Measurements from ENCODE around the gene FAM156A. TPM values are rescaled to one million over a fixed set of nuclear protein-coding genes. Genes with fewer than 3 reads are reported as not detected.
"Not testable (repeated sequence)": the region's sequence is repeated elsewhere in the genome, so short reads cannot be mapped to it uniquely, and the experiment has no call there.

FAM156A gene
- total and polyA plus RNA-seq, 2 donors (not counting 3 experiments of a cell fraction or from before 2014, with no cell fraction given): 15.3 to 16.1 TPM

DNA sequence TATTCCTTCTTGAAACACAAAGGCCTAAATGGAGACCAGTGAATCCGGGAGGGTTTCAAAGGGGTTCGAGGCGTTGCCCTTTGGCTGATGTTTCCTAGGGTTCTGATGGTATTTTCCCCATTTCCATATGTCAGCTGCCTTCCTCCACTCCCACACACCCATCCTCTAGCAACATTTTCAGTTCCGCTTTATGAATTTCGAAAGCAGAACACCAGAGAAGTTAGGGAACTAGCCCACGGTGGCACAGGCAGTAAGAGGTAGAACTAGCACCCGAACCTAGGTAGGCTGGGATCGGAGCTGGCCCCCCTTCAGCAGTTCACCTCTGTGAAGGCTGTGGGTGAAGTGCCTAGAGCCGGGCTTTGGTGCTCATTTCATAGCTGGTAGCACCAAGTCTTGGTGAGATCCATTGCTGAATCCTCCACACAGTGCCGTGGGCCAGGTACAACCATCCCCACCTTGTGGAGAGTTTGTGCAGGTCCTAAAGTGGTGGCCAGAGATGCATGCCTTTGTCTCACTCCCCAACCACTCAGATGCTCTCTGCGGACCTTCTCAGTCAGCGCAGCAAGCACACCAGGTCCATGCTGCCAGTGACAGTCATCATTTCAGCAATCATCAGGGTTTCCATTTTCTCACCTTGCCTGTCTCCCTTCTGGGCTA lies 48.9 kb downstream of the FAM156A start:
- POLR2A ChIA-PET; H3K9me1 ChIP-seq (replicated peaks; ENCODE audit: control insufficient read depth, extremely low read depth, insufficient read depth, low read length); H3K27ac ChIP-seq (ENCODE audit: insufficient read depth, low read depth, low read length); H3K4me3 ChIP-seq (replicated peaks in 1 of 3; ENCODE audit: insufficient read depth in 1 of 3, low read depth in 1 of 3, low read length in 3 of 3); H3K4me2 ChIP-seq (ENCODE audit: insufficient read depth, low read length); dilution Hi-C loops (cut with MboI; ENCODE audit: extremely low pct_ligation_motif_present, low sequenced_read_pairs); intact Hi-C loops (cut with micrococcal nuclease); DNase-seq (ENCODE audit: low read depth, low spot score); H3K4me1 ChIP-seq (ENCODE audit: control insufficient read depth, extremely low read depth, insufficient read depth, low read length); H3K36me3 ChIP-seq (ENCODE audit: control insufficient read depth in 2 of 2, extremely low read depth in 1 of 2, insufficient read depth in 2 of 2, low read length in 2 of 2); CTCF ChIA-PET; BruUV-seq (replicated peaks); H2AFZ ChIP-seq (ENCODE audit: low read depth, low read length); H3K9ac ChIP-seq (replicated peaks; ENCODE audit: extremely low read depth, insufficient read depth, low read length); H3K9me3 ChIP-seq (replicated peaks; ENCODE audit: control insufficient read depth, insufficient read depth, low read length); H3K79me2 ChIP-seq (ENCODE audit: control insufficient read depth, insufficient read depth, low read length); H3K27me3 ChIP-seq (ENCODE audit: control insufficient read depth in 2 of 2, insufficient read depth in 2 of 2, low read length in 2 of 2); H4K20me1 ChIP-seq (replicated peaks; ENCODE audit: control insufficient read depth, extremely low read depth, insufficient read depth, low read length): not testable (repeated sequence)
- peak; percentile 4 for FAIRE-seq

GRCh38 chrX:52907900-52908299 lies 50.4 kb downstream of the FAM156A start:
- H2AFZ ChIP-seq (ENCODE audit: low read depth, low read length); DNase-seq (ENCODE audit: low read depth, low spot score); BruUV-seq (replicated peaks); H3K27me3 ChIP-seq (ENCODE audit: control insufficient read depth in 2 of 2, insufficient read depth in 2 of 2, low read length in 2 of 2); dilution Hi-C loops (cut with MboI; ENCODE audit: extremely low pct_ligation_motif_present, low sequenced_read_pairs); H3K4me3 ChIP-seq (replicated peaks in 1 of 3; ENCODE audit: insufficient read depth in 1 of 3, low read depth in 1 of 3, low read length in 3 of 3); H4K20me1 ChIP-seq (replicated peaks; ENCODE audit: control insufficient read depth, extremely low read depth, insufficient read depth, low read length); H3K9me1 ChIP-seq (replicated peaks; ENCODE audit: control insufficient read depth, extremely low read depth, insufficient read depth, low read length); FAIRE-seq; H3K4me2 ChIP-seq (ENCODE audit: insufficient read depth, low read length); intact Hi-C loops (cut with micrococcal nuclease); CTCF ChIA-PET; H3K36me3 ChIP-seq (ENCODE audit: control insufficient read depth in 2 of 2, extremely low read depth in 1 of 2, insufficient read depth in 2 of 2, low read length in 2 of 2); H3K4me1 ChIP-seq (ENCODE audit: control insufficient read depth, extremely low read depth, insufficient read depth, low read length); H3K27ac ChIP-seq (ENCODE audit: insufficient read depth, low read depth, low read length); H3K9ac ChIP-seq (replicated peaks; ENCODE audit: extremely low read depth, insufficient read depth, low read length); H3K9me3 ChIP-seq (replicated peaks; ENCODE audit: control insufficient read depth, insufficient read depth, low read length); H3K79me2 ChIP-seq (ENCODE audit: control insufficient read depth, insufficient read depth, low read length); POLR2A ChIA-PET: not testable (repeated sequence)

DNA sequence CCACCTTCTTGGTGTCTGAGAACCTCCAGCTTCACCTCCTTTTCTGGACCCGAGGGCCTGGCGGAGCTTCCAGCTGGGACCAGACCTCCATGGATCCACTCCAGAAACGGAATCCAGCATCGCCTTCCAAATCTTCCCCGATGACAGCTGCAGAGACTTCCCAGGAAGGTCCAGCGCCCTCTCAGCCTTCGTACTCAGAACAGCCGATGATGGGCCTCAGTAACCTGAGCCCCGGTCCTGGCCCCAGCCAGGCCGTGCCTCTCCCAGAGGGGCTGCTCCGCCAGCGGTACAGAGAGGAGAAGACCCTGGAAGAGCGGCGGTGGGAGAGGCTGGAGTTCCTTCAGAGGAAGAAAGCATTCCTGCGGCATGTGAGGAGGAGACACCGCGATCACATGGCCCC lies 51.2 kb downstream of the FAM156A start:
- H3K79me2 ChIP-seq (ENCODE audit: control insufficient read depth, insufficient read depth, low read length); H3K4me3 ChIP-seq (replicated peaks in 1 of 3; ENCODE audit: insufficient read depth in 1 of 3, low read depth in 1 of 3, low read length in 3 of 3); intact Hi-C loops (cut with micrococcal nuclease); H3K4me1 ChIP-seq (ENCODE audit: control insufficient read depth, extremely low read depth, insufficient read depth, low read length); dilution Hi-C loops (cut with MboI; ENCODE audit: extremely low pct_ligation_motif_present, low sequenced_read_pairs); FAIRE-seq; CTCF ChIA-PET; H3K4me2 ChIP-seq (ENCODE audit: insufficient read depth, low read length); H3K9me3 ChIP-seq (replicated peaks; ENCODE audit: control insufficient read depth, insufficient read depth, low read length); H3K36me3 ChIP-seq (ENCODE audit: control insufficient read depth in 2 of 2, extremely low read depth in 1 of 2, insufficient read depth in 2 of 2, low read length in 2 of 2); H2AFZ ChIP-seq (ENCODE audit: low read depth, low read length); POLR2A ChIA-PET; H3K9ac ChIP-seq (replicated peaks; ENCODE audit: extremely low read depth, insufficient read depth, low read length); H3K27ac ChIP-seq (ENCODE audit: insufficient read depth, low read depth, low read length); DNase-seq (ENCODE audit: low read depth, low spot score); H3K9me1 ChIP-seq (replicated peaks; ENCODE audit: control insufficient read depth, extremely low read depth, insufficient read depth, low read length); H3K27me3 ChIP-seq (ENCODE audit: control insufficient read depth in 2 of 2, insufficient read depth in 2 of 2, low read length in 2 of 2); BruUV-seq (replicated peaks); H4K20me1 ChIP-seq (replicated peaks; ENCODE audit: control insufficient read depth, extremely low read depth, insufficient read depth, low read length): not testable (repeated sequence)

DNA sequence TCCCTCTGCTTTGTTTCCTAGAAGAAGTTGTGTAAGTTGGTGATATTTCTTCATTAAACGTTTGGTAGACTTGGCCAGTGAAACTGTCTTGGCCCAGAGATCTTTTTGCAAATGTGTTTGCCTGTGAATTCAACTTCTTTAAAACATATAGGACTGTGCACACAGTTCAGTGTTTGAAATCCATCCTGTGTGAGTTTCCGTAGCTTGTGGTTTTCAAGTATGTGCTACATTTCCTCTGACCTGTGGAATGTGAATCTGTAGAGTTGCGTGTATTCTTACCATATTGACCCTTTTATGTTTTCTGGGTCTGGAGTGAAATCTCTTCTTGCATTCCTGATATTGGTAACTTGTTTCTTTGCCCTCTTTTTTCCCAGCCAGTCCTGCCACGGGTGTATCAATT lies 52.2 kb downstream of the FAM156A start:
- H3K79me2 ChIP-seq (ENCODE audit: control insufficient read depth, insufficient read depth, low read length); H2AFZ ChIP-seq (ENCODE audit: low read depth, low read length); H3K4me1 ChIP-seq (ENCODE audit: control insufficient read depth, extremely low read depth, insufficient read depth, low read length); H3K36me3 ChIP-seq (ENCODE audit: control insufficient read depth in 2 of 2, extremely low read depth in 1 of 2, insufficient read depth in 2 of 2, low read length in 2 of 2); H3K9me3 ChIP-seq (replicated peaks; ENCODE audit: control insufficient read depth, insufficient read depth, low read length); dilution Hi-C loops (cut with MboI; ENCODE audit: extremely low pct_ligation_motif_present, low sequenced_read_pairs); H3K9me1 ChIP-seq (replicated peaks; ENCODE audit: control insufficient read depth, extremely low read depth, insufficient read depth, low read length); intact Hi-C loops (cut with micrococcal nuclease); H3K4me3 ChIP-seq (replicated peaks in 1 of 3; ENCODE audit: insufficient read depth in 1 of 3, low read depth in 1 of 3, low read length in 3 of 3); H4K20me1 ChIP-seq (replicated peaks; ENCODE audit: control insufficient read depth, extremely low read depth, insufficient read depth, low read length); POLR2A ChIA-PET; H3K9ac ChIP-seq (replicated peaks; ENCODE audit: extremely low read depth, insufficient read depth, low read length); CTCF ChIA-PET; DNase-seq (ENCODE audit: low read depth, low spot score); H3K4me2 ChIP-seq (ENCODE audit: insufficient read depth, low read length); FAIRE-seq; H3K27ac ChIP-seq (ENCODE audit: insufficient read depth, low read depth, low read length); H3K27me3 ChIP-seq (ENCODE audit: control insufficient read depth in 2 of 2, insufficient read depth in 2 of 2, low read length in 2 of 2); BruUV-seq (replicated peaks): not testable (repeated sequence)
